Smooth muscle cell of the brain vasculature (primary cell): Measurements from ENCODE around the gene PRSS27.
"Not testable (repeated sequence)": the region's sequence is repeated elsewhere in the genome, so short reads cannot be mapped to it uniquely, and the experiment has no call there.

Source experiments
- DNase-seq: peaks from one replicate; pipeline ENCODE4 v3.0.0-alpha.2; 2012; ENCODE audit warnings: low read depth, low spot score

PRSS27 gene

GRCh38 chr16:2724816-2725348 lies 4.9 kb upstream of the PRSS27 start:
- DNase-seq = no peak

- DNase-seq = no peak
Observed at GRCh38 chr16:2724088-2724676, 4.2 kb upstream of the PRSS27 start.

- not testable (repeated sequence) for DNase-seq
Observed at GRCh38 chr16:2721634-2722173, 1.7 kb upstream of the PRSS27 start.

DNA sequence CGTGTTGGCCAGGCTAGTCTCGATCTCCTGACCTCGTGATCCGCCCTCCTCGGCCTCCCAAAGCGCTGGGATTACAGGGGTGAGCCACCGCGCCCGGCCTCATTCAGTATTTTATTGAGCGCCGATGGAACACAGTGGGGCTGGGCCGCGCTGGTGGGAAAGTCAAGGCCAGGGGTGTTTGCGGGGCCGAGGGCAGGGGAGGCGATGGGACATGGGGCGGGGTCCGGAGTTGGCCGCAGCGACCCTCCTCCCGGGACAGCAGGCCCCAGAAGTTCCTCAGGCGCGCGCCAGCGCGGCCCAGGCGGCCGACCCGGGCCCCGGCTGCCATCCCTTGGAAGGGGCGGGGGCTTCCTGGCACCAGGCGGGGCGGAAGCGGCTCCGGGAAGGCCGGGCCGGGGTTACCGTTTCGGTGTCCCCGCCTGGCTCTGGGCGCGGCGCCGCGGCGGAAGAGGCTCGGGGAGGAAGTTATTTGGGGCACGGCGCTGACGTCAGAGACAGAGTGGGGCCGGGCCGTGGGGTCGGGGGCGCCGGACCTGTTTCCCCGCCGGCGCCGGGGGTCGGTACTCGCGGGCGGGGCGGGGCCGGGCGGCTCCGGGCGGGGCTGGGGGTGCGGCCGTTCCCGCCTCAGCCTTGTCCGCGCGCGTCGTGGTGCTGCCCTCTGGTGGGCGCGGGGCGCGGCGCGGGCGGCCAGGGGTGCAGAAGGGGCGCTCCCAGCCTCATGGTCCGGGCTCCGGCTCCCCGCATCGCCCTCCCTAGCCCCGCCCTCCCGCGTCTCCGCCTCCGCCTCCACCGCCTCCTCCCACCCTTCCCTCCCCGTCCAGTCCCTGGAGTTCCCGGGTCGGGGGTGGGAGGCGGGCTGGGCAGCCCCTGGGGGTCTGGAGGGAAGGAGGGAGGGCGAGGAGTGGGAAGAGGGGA lies 952 bp upstream of the PRSS27 start:
- DNase-seq = peak; percentile 49

- DNase-seq = no peak
Observed at GRCh38 chr16:2719328-2720063, 528 bp downstream of the PRSS27 start.

DNA sequence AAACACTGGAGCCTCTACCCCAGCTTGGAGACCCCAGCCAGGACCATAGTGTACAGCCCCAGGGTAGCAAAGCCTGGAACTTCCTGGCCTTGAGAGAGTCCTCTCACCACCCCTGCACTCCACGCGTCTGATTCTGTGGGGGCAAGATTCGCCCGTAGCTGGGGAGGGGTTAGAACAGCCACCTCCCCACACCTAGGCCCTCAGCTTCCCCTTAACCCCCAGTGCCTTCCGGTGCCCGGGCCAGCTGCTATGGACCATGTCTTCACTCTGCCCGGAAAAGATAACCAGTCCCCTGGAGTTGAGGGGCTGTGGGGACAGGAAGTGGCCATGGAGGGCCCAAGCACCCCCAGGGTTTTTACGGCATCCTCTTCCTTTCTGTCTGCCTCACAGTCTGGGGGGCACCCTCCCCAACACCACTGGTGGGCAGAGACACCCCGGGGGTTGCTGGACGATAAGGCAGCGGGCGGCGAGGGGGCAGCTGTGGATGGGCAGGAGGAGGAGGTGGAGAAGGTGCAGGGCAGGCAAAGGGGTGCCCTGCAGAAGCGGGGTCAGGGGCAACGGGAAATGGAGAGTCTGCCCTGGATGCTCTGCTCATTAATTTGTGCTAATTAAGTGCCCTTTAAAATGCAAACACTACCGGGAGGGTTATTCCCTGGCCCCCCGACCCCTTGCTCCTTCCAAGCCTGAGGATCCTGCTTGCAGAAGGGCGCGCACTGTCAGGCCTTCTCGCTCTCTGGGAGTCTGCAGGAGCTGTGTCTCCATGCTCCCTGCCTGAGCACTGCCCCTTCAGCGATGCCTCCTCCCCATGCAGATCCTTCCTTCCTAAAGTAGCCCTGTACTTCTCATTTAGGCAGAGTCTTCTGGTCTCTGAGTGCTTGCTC lies 2.4 kb downstream of the PRSS27 start:
- no peak for DNase-seq

- DNase-seq = no peak
Observed at GRCh38 chr16:2716948-2717347, 3.1 kb downstream of the PRSS27 start.

DNA sequence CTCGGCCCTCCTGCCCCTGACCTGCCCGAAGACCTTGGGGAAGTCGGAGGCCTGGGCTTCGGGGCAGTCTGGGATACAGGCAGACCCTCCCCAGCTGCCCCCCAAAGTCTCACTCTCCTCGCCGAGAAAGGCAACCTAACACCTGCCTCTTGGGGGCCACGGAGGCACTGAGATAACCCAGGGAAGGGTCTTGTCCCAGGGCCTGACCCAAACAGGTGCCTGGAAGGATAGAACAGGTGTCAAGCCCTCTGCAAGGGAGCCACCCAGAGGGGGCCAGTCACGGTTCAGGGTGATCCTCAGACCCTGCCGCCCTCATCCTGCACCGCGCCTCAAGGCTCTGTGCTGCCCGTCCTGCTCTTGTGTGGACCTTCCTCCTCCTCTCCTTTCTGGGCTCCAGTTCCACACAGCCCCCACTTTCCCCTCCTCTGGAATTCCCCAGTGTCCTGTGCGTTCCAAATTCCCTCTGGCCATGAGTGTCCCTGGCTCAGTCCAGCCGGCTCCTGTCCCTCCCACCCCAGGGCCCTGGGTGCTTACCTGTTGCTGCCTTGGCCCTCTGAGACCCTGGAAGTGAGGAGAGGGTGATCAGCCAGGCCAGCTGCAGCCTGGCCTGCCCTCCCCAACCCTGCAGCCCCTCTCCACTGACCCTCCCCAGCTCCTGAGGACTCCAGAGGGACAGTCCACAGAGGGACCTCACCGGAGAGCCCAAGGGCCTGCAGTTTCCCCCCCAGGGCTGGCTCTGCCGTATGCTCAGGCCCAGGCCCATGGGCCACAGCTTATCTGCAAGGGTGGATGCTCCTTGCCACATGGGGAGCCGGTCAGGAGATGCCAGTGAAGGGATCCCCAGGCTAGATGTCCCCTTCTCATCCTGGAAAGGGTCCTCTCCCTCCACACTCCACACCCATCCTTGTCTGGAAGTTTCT lies 3.8 kb downstream of the PRSS27 start:
- no peak for DNase-seq

DNA sequence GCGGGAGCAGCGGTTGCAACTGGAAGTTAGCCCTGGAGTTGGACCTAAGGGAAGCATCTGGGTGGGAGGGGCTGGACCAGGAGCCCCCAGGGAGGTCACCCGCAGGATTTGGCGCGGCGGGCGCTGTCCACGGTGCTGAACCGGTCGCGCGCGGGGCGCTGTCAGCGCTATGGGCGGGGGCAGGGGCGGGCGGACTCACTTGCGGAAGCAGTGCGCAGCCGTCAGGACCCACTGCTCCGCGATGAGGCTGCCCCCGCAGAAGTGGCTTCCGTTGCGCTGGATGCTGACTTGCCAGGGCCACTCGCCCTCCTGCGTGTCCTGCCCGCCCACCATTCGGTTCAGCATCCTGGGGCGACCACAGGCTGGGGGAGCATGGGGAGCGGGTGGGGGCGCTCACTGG lies 4.5 kb downstream of the PRSS27 start:
- no peak for DNase-seq

GRCh38 chr16:2715064-2715463 lies 5.0 kb downstream of the PRSS27 start:
- DNase-seq = no peak

DNA sequence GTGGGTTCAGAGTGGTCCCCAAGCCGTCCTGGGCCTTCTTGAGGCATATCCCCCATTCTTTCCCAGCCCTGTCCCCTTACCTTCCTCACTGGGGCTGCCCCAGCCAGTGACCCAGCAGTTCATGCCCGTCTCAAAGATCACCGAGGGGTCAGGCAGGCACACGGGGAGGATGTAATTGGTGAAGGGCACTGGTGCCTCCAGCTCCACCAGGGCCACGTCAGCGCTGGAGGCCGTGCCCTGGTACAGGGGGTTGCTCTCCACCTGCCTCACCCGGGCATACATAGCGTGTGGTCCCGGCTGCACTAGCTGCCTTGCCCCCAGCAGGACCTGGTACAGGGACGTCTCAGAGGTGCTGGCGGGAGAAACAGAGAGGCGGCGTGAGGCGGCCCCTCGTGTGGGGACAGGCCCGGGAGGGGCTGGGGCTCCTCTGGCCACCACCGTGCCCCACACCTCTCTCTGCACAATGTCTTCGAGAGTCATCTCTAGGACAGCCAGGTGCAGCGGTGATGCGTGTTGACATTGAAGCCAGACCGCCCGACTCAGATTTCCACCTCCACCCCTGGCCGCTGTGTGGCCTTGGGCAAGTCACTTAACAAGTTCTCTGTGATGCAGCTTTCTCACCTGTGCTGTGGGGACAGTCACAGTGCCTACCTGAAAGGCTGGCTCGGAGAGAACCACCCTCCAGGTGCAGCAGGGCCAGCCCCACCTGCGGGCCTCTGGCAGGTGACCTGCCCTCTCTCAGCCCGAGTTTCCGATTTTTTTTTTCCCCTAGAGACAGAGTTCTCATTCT lies 5.8 kb downstream of the PRSS27 start:
- DNase-seq = no peak

DNA sequence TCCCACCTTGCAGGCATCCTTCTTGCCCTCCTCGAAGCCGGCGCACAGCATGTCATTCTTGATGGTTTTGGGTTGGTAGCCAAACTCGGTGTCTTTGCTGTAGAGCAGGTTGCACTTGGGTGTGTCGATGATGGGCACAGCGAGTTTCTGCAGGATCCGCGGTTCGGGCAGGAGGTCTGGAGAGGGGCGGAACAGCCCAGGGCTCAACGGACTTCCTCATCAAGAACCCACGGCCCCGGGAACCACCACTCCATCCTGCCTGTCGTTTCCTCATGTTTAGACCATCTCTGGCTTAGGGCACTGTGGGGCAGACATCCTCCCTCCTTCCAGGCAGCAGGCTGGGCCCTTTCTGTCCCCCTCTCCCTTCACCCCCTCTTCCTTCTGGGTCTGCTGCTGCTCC lies 6.5 kb downstream of the PRSS27 start:
- no peak for DNase-seq

GRCh38 chr16:2712546-2712945 lies 7.5 kb downstream of the PRSS27 start:
- no peak for DNase-seq

GRCh38 chr16:2712063-2712441 lies 8.0 kb downstream of the PRSS27 start:
- no peak for DNase-seq

- no peak for DNase-seq
Observed at GRCh38 chr16:2711370-2712062, 8.5 kb downstream of the PRSS27 start.

DNA sequence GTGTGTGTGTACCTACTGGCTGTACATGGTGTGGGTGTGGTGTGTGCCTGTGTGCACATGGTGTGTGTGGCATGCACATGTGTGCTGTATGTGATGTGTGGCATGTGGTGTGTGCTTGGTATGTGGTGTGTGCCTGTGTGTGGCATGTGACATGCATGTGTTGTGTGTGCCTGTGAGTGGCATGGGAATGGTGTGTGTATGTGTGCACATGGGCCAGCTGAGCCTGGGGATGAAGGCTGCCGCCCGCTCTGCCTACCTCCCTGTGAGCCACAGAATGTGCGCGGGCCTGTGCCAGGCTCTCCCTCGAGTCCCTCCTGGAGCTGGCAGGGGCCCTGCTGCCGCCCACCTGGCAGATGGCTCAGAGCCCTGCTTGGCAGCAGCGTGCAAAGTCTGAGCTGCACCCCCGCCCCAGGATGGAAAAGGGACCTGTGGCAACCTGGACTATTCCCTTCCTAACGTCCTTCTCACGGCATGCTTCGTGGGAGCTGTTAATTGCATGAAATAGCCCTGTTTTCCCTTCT lies 9.3 kb downstream of the PRSS27 start:
- DNase-seq = no peak

GRCh38 chr16:2710021-2710710 lies 9.9 kb downstream of the PRSS27 start:
- no peak for DNase-seq

GRCh38 chr16:2709588-2709984 lies 10.4 kb downstream of the PRSS27 start:
- no peak for DNase-seq
